Stimulated activated CD8-positive, alpha-beta memory T cell treated with anti-CD3 and anti-CD28 coated beads, Interleukin-4, amount 100 ng/mL, for 48 hours (primary cell): ENCODE measurements around the gene RBM14.
A peak's percentile ranks its signal among the peaks of the same experiment; 100 is the strongest.
"Not testable (repeated sequence)": the region's sequence is repeated elsewhere in the genome, so short reads cannot be mapped to it uniquely, and the experiment has no call there.

Experiments used
- DNase-seq: peaks from one replicate; pipeline ENCODE4 v3.0.0-alpha.2; 2020

RBM14 gene

GRCh38 chr11:66637557-66638176 is 21.2 kb downstream of the RBM14 start:
- DNase-seq: no peak

GRCh38 chr11:66638177-66639065 is 22.0 kb downstream of the RBM14 start, which contains the start of gene RBM4:
TSS of gene RBM4 (plus strand) at chr11:66638703. CDS start at chr11:66639712, 1,009 bp downstream.
- DNase-seq: peak; percentile 95

GRCh38 chr11:66639066-66639813 is 22.8 kb downstream of the RBM14 start:
- no peak for DNase-seq

- DNase-seq: not testable (repeated sequence)
Observed at GRCh38 chr11:66639814-66640340, 23.4 kb downstream of the RBM14 start.

- DNase-seq: no peak
Observed at GRCh38 chr11:66641834-66642233, 25.4 kb downstream of the RBM14 start.

- no peak for DNase-seq
Observed at GRCh38 chr11:66643745-66644437, 27.5 kb downstream of the RBM14 start.

- DNase-seq: no peak
Observed at GRCh38 chr11:66646828-66647227, 30.4 kb downstream of the RBM14 start.

GRCh38 chr11:66649903-66650302 is 33.5 kb downstream of the RBM14 start:
- no peak for DNase-seq

GRCh38 chr11:66651016-66651415 is 34.6 kb downstream of the RBM14 start:
- DNase-seq: peak; percentile 18

GRCh38 chr11:66652651-66653050 is 36.2 kb downstream of the RBM14 start:
- peak; percentile 27 for DNase-seq

- DNase-seq: peak; percentile 26
Observed at GRCh38 chr11:66653123-66653522, 36.7 kb downstream of the RBM14 start.

- DNase-seq: no peak
Observed at GRCh38 chr11:66659763-66660162, 43.3 kb downstream of the RBM14 start.

- no peak for DNase-seq
Observed at GRCh38 chr11:66663741-66664296, 47.4 kb downstream of the RBM14 start.

- DNase-seq: no peak
Observed at GRCh38 chr11:66665369-66665768, 48.9 kb downstream of the RBM14 start.

GRCh38 chr11:66670816-66671215 is 54.4 kb downstream of the RBM14 start:
- no peak for DNase-seq

- DNase-seq: no peak
Observed at GRCh38 chr11:66674964-66675602, 58.7 kb downstream of the RBM14 start.

- DNase-seq: no peak
Observed at GRCh38 chr11:66676282-66676919, 60.0 kb downstream of the RBM14 start.
